ENCODE data around the gene SMS.
"Not testable (repeated sequence)": the region's sequence is repeated elsewhere in the genome, so short reads cannot be mapped to it uniquely, and the experiment has no call there.

Gene SMS

DNA sequence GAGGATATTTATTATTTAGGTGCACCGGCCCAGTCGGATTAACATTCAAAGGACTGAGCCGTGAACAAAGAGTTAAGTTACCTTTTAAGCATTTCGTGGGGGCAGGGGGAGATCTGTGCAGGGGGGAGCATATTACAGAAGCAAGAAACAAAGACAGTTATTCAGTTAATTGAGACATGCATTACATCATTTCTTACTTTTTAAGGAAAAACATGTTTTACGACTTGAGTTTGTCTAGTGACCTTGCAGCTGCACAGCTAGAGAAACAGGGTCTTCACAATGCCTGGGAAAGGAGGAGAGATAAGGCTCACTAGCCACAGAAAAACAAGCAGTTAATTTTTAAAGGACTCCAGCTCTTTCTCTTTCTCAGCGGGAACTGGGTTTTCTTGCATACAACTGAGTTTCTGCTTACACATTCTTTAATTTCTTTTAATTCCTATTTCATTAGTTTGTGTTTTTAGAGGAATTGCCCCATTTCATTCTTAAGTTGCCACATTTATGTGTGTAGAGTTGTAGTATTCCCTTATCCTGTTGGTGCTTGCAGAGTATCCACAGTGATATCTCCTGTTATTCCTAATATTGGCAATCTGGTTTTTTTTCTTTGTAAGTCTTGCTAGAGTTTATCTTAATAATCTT, 12.8 kb downstream of the SMS start:
- not testable (repeated sequence) for DNase-seq

GRCh38 chrX:21955403-21956189, 15.1 kb downstream of the SMS start:
- DNase-seq, result no peak

GRCh38 chrX:21956783-21957182, 16.3 kb downstream of the SMS start:
- no peak for DNase-seq

GRCh38 chrX:21958187-21958586, 17.7 kb downstream of the SMS start:
- DNase-seq, result no peak

DNA sequence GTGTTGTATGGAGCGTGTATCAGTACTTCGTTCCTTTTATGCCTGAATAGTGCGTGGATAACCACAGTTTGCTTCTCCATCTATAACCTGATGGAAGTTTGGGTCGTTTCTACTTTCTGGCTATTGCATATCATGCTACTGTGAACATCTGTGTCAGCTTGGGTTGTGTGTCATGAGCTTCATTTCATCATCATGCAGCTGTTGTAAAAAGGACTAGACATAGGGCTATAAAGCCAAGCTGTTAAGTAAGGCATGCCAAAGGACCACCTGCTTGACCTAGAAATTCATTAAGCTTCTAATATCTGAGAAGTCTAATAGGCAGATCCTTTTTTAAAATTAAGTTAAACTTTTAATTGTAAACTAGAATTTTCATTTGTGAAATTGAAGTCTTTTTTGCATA, 18.4 kb downstream of the SMS start:
- no peak for DNase-seq

GRCh38 chrX:21959362-21960051, 19.0 kb downstream of the SMS start:
- DNase-seq, result no peak

DNA sequence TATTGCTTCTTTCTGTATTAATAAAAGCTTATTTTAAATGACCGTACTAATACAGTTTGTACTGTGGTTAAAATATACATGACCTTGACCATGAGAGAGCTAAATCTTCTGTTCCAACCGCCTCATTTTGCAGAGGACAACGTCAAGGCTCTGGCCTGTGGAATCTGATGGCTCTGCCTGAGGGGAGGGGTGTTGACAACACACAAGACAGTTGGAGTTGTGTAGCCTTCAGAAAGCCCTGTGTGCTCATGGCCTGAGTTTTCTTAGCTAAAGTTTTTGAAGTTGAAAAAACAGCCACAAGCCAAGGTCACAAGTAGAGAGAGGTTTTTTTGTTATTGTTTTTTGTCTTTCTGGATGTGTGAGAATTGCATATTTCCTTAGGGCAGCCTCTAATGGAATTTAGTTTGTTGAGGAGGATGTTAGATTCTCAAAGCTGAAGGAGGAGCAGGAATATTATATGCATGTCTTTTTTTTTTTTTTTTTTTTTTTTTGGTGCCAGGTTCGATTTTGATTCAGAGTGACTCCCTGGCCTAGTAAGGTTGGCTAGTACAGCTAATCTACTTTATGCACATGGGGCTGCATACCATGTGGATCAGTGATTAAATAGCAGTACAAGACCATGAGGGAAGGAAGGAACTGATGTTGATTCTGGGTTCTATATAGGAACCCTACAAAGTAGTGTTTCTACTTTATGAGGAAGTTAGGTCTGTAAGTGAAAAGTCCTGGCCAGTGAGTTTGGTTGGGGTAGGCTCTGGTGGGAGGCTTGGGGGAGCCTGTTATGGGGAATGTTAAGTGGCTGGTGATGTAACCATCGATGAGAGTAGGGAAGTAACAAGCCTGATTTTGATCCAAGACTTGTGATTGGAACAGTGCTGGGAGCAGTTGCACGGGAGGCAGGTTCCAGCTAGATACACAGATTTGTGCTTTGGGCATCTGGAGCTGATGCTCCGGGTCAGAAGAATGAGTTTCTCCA, 20.3 kb downstream of the SMS start:
- DNase-seq, result no peak

- DNase-seq, result no peak
Observed at GRCh38 chrX:21962361-21962760, 21.9 kb downstream of the SMS start.

GRCh38 chrX:21963269-21963668, 22.8 kb downstream of the SMS start:
- DNase-seq, result no peak

DNA sequence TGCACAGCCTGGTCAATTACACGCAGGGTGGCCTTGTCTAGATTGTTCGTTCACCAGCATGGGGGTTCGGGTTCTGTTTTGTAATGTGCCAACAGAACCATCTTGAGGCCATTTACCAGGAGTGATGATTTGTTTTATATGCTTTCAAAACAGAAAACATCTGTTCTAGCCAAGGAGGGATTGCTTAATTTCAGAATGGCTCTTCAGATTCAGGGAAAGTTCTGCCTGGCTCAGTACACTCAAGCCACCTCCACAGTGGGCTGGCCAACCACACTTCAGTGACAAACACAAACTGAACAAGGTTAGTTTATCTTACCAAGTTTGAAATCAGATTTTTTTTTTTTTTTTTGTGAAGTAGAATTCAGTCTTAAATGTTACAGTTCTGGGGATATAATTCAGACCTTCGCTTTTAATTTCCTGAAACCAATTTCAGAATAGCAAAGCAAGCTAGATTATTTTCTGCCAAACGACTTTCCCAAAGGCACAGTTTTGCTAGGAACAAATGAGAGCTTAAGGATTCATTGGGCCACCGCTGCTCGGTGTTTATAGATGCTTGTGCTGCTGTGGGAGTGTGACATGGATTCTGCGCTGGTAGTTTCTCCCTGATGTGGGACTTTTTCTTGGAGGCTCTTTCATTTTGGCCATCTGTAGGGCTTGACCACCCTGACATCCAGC, 23.4 kb downstream of the SMS start:
- no peak for DNase-seq

DNA sequence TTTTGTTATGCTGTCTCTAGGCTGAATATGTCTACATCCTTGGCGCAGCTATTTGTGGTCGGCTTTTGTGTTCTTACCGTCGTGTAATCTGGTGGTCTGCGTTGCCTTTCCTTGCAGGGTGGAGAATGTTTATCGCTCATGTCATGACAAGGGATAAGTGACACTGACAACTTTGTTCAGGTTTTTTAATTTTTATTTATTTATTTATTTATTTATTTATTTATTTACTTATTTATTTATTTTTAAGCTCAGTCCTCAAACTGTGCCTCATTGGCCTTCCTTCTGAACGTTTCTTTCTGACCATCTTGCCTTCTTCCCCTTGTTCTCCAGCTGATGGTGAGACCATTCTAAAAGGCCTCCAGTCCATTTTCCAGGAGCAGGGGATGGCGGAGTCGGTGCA, 26.4 kb downstream of the SMS start:
- no peak for DNase-seq

DNA sequence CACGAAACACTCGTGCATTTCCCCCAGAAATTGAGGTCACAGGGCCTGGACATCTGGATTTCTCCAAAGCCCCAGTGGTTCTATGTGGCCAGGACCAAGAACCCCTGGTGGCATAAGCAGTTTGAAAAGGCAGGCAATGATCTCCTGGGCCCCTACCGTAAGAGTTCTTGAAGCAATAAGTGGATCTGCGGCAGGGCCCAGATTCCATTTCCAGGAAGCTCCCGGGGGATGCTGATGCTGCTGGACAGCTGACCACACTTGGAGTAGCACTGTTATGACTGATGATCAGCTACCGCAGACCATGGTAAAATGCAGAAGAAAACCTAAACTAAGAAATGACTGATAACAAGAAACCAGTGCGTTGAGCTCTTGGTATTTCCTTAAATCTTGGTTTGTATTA, 27.8 kb downstream of the SMS start:
- DNase-seq, result no peak

- DNase-seq, result no peak
Observed at GRCh38 chrX:21970326-21970725, 29.8 kb downstream of the SMS start.

DNA sequence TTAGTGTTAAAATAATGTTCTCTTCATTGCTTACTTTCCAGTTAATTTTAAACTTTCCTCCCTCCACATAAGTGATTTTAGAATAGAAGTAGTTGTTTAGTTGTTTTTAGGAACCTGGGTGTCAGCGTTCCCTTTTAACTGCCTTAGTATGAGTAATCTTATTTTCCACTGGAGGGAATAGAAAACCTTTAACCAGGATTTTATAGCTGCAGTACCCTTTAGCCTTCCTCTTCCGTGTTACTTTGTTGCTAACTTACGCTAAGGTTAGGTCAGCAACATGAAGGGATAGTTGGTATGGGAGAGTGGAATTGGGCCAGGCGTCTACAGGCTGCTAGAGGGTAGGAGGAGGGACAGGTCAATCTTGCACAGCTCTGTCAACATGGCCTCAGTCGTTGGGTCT, 31.5 kb downstream of the SMS start:
- no peak for DNase-seq

DNA sequence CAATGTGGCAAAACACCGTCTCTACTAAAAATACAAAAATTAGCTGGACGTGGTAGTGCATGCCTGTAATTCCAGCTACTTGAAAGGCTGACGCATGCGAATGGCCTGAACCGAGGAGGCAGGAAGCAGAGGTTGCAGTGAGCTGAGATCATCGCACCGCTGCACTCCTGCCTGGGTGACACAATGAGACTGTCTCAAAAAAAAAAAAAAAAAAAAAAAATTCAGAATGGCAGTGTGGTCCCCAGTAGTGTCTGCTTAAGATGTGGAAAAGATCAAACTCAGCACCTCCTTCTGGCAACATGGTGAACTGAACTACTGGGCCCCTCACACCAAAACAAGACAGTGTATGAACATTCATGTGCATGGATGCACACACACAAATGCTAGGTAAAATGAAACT, 32.2 kb downstream of the SMS start:
- DNase-seq, result no peak

DNA sequence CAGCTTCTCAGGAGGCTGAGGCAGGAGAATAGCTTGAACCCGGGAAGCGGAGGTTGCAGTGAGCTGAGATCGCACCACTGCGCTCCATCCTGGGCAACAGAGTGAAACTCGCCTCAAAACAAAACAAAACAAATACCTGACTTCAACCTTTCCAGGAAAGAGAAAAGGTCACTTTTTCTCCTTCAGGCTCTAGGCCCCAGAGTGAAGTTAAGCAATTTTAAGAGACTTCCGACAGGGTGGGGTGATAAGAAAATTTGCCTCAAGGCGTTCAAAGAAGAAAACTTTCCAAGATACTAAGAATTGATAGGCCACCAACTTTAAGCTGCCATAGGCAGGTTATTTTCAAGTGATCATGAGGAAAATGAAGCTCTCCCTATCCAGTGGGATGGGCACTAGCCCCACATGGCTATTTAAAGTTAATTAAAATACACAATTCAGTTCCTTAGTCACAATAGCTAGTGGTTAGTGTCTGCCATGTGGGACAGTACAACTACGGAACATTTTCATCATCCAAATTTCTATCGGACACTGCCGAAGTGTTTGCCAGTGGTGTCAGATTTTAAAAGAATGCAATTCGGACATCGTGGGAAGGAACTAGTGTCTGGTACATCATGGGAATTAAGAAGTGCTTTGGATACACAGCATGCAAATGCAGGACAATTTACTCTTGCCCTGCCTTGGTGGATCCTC, 33.0 kb downstream of the SMS start:
- no peak for DNase-seq

DNA sequence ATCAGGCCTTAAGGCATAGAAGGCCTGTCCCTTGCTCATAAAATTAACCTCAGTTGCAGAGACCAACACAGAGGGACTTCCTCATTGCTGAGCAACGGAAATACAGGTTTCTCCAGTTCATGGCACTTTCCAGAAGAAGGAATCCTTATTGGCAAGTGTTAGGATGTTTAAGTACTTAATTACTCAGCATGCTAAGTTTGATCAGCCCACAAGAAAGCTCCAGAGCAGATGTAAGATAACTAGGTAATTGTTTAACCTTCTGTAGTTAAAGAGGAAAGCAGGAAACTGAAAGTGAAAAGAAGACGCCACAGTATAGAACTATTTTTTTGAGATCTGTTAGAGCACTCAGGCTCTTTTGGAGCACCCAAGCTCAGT, 33.5 kb downstream of the SMS start:
- DNase-seq, result no peak

DNA sequence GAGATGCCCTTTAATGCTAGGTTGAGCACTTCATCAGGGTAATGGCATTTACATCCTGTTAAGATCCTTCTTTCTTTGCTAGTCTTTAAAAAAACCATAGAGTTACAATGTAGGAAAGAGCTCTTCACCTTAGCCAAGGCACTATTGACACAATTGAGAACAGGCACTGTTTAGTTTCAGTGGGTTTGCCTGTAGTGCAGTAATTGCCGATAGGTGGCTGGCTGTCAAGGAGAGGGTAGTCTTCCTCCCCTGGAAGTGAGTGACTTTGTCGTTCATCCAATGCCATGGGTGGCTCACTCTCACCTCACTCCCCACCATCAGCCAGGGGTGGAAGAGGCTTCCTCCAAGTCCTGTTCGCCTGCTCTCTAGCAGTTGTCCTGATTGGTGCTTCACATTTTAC, 34.7 kb downstream of the SMS start:
- DNase-seq, result no peak

GRCh38 chrX:21975812-21976211, 35.3 kb downstream of the SMS start:
- no peak for DNase-seq

GRCh38 chrX:21978346-21978745, 37.8 kb downstream of the SMS start:
- DNase-seq, result no peak

GRCh38 chrX:21982311-21982710, 41.8 kb downstream of the SMS start:
- no peak for DNase-seq

GRCh38 chrX:21985332-21985777, 44.8 kb downstream of the SMS start:
- DNase-seq, result peak; percentile 27 to 29

All from SW 1271 (cell line).